Trophoblast cell (in vitro differentiated cells and primary cell): Measurements from ENCODE around the gene PRPF6. TPM values are rescaled to one million over a fixed set of nuclear protein-coding genes. Genes with fewer than 3 reads are reported as not detected.

ENCODE experiments used
- DNase-seq, 2 donors: peaks; one replicate each; pipeline ENCODE4 v3.0.0-alpha.2; 2016
- H2AFZ ChIP-seq: 2 replicates; pipeline ENCODE4 v1.6.1; 2013; ENCODE audit warnings: low read length, moderate library complexity, mild to moderate bottlenecking; ENCODE audit not compliant: insufficient read depth, poor library complexity
- H2AK5ac ChIP-seq: 2 replicates; pipeline ENCODE4 v1.6.1; 2013; ENCODE audit warnings: mild to moderate bottlenecking, low read length
- H2BK120ac ChIP-seq: 2 replicates; pipeline ENCODE4 v1.6.1; 2013; ENCODE audit warnings: low read length, mild to moderate bottlenecking, moderate library complexity; ENCODE audit not compliant: insufficient read depth, poor library complexity
- H2BK12ac ChIP-seq: 2 replicates; pipeline ENCODE4 v1.6.1; 2013; ENCODE audit warnings: mild to moderate bottlenecking, low read length, moderate library complexity
- H2BK5ac ChIP-seq: 2 replicates; pipeline ENCODE4 v1.6.1; 2013; ENCODE audit warnings: low read length, low read depth, moderate library complexity, mild to moderate bottlenecking; ENCODE audit not compliant: poor library complexity
- H3K14ac ChIP-seq: 2 replicates; pipeline ENCODE4 v1.6.1; 2013; ENCODE audit warnings: mild to moderate bottlenecking, low read length
- H3K18ac ChIP-seq: 2 replicates; pipeline ENCODE4 v1.6.1; 2013; ENCODE audit warnings: mild to moderate bottlenecking, low read length
- H3K23ac ChIP-seq: 2 replicates; pipeline ENCODE4 v1.6.1; 2013; ENCODE audit warnings: low read length
- H3K27ac ChIP-seq: 2 replicates; pipeline ENCODE4 v1.5.1; 2013; ENCODE audit warnings: low read depth, mild to moderate bottlenecking, inconsistent platforms, low read length, moderate library complexity
- H3K27me3 ChIP-seq: 2 replicates; pipeline ENCODE4 v1.6.1; 2013; ENCODE audit warnings: inconsistent platforms, mild to moderate bottlenecking, low read length, moderate library complexity; ENCODE audit not compliant: insufficient read depth
- H3K36me3 ChIP-seq, 2 experiments: 1 replicate in 1 of 2; 2 replicates in 1 of 2; pipeline ENCODE4 v1.6.1; 2013; ENCODE audit warnings: low read length in 2 of 2, mild to moderate bottlenecking in 2 of 2, moderate library complexity in 1 of 2; ENCODE audit not compliant: insufficient read depth in 2 of 2, control insufficient read depth in 1 of 2
- H3K4ac ChIP-seq: 2 replicates; pipeline ENCODE4 v1.6.1; 2013; ENCODE audit warnings: low read depth, mild to moderate bottlenecking, low read length, moderate library complexity
- H3K4me1 ChIP-seq, 2 experiments: 1 replicate in 1 of 2; 2 replicates in 1 of 2; pipeline ENCODE4 v1.6.1; 2013; ENCODE audit warnings: low read length in 2 of 2, mild to moderate bottlenecking in 2 of 2, moderate library complexity in 1 of 2; ENCODE audit not compliant: insufficient read depth in 2 of 2, control insufficient read depth in 1 of 2
- H3K4me2 ChIP-seq: 2 replicates; pipeline ENCODE4 v1.6.1; 2013; ENCODE audit warnings: inconsistent platforms, mild to moderate bottlenecking, low read length, moderate library complexity
- H3K4me3 ChIP-seq: 2 replicates; pipeline ENCODE4 v1.5.1; 2013; ENCODE audit warnings: mild to moderate bottlenecking, low read depth, low read length, inconsistent platforms
- H3K79me1 ChIP-seq: one replicate; pipeline ENCODE4 v1.6.1; 2013; ENCODE audit warnings: low read length
- H3K79me2 ChIP-seq: 2 replicates; pipeline ENCODE4 v1.6.1; 2013; ENCODE audit warnings: low read length, mild to moderate bottlenecking; ENCODE audit not compliant: control insufficient read depth, insufficient read depth, poor library complexity
- H3K9ac ChIP-seq: 2 replicates; pipeline ENCODE4 v1.6.1; 2013; ENCODE audit warnings: mild to moderate bottlenecking, low read length
- H3K9me3 ChIP-seq: 2 replicates; pipeline ENCODE4 v1.6.1; 2013; ENCODE audit warnings: low read depth, mild to moderate bottlenecking, control low read depth, inconsistent platforms, low read length; ENCODE audit not compliant: insufficient read depth
- H4K12ac ChIP-seq: 2 replicates; pipeline ENCODE4 v1.6.1; 2013; ENCODE audit warnings: low read depth, mild to moderate bottlenecking, low read length, moderate library complexity
- H4K8ac ChIP-seq: 2 replicates; pipeline ENCODE4 v1.6.1; 2013; ENCODE audit warnings: low read depth, mild to moderate bottlenecking, low read length, moderate library complexity
- H4K91ac ChIP-seq: one replicate; pipeline ENCODE4 v1.6.1; 2013; ENCODE audit warnings: low read depth, mild to moderate bottlenecking, low read length, moderate library complexity
- WGBS: extraction: QIAGEN DNeasy Blood & Tissue Kit; methylation state at CpG from one replicate; pipeline ENCODE4 v1.1.7; 2013; ENCODE audit warnings: missing lambda C conversion rate; ENCODE audit not compliant: insufficient read length, insufficient coverage; ENCODE audit errors: extremely low coverage; 5-methylcytosine and 5-hydroxymethylcytosine counted together
- polyA plus RNA-seq: library from polyadenylated mRNA; stranded (reverse); fragments of 200-250 nt; gene quantifications from 2 replicates; pipeline ENCODE4 v1.2.3, GENCODE V29; 2013

The PRPF6 gene, protein sequence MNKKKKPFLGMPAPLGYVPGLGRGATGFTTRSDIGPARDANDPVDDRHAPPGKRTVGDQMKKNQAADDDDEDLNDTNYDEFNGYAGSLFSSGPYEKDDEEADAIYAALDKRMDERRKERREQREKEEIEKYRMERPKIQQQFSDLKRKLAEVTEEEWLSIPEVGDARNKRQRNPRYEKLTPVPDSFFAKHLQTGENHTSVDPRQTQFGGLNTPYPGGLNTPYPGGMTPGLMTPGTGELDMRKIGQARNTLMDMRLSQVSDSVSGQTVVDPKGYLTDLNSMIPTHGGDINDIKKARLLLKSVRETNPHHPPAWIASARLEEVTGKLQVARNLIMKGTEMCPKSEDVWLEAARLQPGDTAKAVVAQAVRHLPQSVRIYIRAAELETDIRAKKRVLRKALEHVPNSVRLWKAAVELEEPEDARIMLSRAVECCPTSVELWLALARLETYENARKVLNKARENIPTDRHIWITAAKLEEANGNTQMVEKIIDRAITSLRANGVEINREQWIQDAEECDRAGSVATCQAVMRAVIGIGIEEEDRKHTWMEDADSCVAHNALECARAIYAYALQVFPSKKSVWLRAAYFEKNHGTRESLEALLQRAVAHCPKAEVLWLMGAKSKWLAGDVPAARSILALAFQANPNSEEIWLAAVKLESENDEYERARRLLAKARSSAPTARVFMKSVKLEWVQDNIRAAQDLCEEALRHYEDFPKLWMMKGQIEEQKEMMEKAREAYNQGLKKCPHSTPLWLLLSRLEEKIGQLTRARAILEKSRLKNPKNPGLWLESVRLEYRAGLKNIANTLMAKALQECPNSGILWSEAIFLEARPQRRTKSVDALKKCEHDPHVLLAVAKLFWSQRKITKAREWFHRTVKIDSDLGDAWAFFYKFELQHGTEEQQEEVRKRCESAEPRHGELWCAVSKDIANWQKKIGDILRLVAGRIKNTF
- 45.4 and 45.8 TPM in 2 replicates for polyA plus RNA-seq

DNA sequence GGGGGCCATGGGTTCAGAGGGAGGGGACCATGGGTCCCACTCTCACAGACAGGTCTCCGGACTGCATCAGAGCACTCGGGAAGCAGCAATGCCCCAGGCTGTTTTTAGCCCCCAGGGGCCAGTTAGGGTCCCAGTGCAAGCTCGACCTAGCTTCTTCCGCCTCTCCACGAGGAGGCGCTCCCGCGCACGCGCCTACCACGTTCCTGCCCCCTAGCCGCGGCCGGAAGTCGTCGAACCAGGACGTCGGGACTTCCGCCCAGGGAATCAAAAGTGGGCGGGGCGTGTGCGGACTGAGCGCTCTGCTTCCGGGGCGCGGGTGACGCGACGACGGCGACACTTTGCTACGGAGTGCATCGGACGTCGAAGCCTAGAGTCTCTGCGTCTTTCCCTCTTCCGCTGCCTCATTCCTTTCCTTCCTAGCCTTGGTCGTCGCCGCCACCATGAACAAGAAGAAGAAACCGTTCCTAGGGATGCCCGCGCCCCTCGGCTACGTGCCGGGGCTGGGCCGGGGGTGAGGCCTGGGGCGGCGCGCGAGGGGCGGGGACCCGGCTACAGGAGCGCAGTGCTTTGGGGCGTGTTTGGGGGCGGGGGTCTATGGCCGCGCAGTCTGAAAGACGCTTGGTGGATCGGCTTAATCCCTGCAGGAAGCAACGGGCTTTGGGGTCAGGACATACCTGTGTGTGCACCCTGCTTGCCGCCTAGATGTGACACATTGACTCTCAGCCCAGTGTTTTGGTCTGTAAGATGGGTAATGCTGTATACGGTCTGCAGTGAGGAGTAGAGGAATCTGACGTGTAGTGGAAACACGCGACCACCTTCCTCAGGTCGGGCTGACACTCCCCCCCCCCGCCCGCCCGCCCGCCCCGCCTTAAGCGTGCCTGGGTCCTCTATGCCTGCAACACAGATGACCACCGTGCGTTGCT lies at the start of gene PRPF6:
Gene PRPF6 (plus strand): TSS at position 327 of the 923 bp plus-strand sequence. CDS start 114 bp downstream, at position 441.
- Histone ChIP-seq H3K79me1 (peaks cover 10% of the 10 kb centered on the region), H3K9me3 (no peaks in the 10 kb centered on the region), H3K4ac (peak within 1 kb of the TSS; percentile 46), H4K12ac (peak within 1 kb of the TSS; percentile 79), H2AK5ac (peak within 1 kb of the TSS; percentile 71), H2BK12ac (no peak within 1 kb of the TSS), H2BK5ac (no peak within 1 kb of the TSS), H2BK120ac (peak within 1 kb of the TSS; percentile 23), H4K91ac (peak within 1 kb of the TSS; percentile 86), H3K18ac (peak within 1 kb of the TSS; percentile 71), H2AFZ (peak within 1 kb of the TSS; percentile 69), H3K4me3 (peak within 1 kb of the TSS; percentile 83), H3K4me2 (peak within 1 kb of the TSS; percentile 91), H4K8ac (peak within 1 kb of the TSS; percentile 96), H3K27me3 (no peaks in the 10 kb centered on the region), H3K14ac (peak within 1 kb of the TSS; percentile 80), H3K23ac (no peak within 1 kb of the TSS), H3K36me3 (peaks cover 16 to 23% of the 10 kb centered on the region in 2 experiments), H3K27ac (peak within 1 kb of the TSS; percentile 62), H3K4me1 (peaks cover 15 to 22% of the 10 kb centered on the region in 2 experiments), H3K79me2 (peaks cover 6% of the 10 kb centered on the region), H3K9ac (peak within 1 kb of the TSS; percentile 72)
- no CpG with 5 or more reads among the region's 75 CpGs for WGBS
- DNase-seq = peak; percentile 94 to 98

GRCh38 chr20:63931735-63932134 lies 49.2 kb upstream of the PRPF6 start:
- Histone ChIP-seq H3K23ac (no peak overlapping the region), H3K4me2 (no peak overlapping the region), H4K8ac (no peak overlapping the region), H2BK120ac (no peak overlapping the region), H3K14ac (no peak overlapping the region), H2BK5ac (no peak overlapping the region), H3K36me3 (peaks cover 75 to 79% of the 10 kb centered on the region in 2 experiments), H2BK12ac (no peak overlapping the region), H3K18ac (no peak overlapping the region), H3K4me1 (no peaks in the 10 kb centered on the region), H3K4ac (no peak overlapping the region), H3K27ac (no peak overlapping the region), H2AK5ac (no peak overlapping the region), H3K79me2 (no peaks in the 10 kb centered on the region), H3K9ac (no peak overlapping the region), H2AFZ (no peak overlapping the region), H3K27me3 (no peaks in the 10 kb centered on the region), H3K79me1 (no peaks in the 10 kb centered on the region), H3K9me3 (peaks cover 3% of the 10 kb centered on the region), H4K12ac (no peak overlapping the region), H4K91ac (no peak overlapping the region), H3K4me3 (no peak overlapping the region)
- WGBS = no CpG with 5 or more reads among the region's 19 CpGs
- DNase-seq = no peak

- Histone ChIP-seq H2AFZ (no peak overlapping the region), H4K12ac (no peak overlapping the region), H2BK120ac (no peak overlapping the region), H3K9ac (no peak overlapping the region), H3K27ac (no peak overlapping the region), H3K79me2 (no peaks in the 10 kb centered on the region), H3K4me2 (no peak overlapping the region), H3K36me3 (peaks cover 75 to 76% of the 10 kb centered on the region in 2 experiments), H3K14ac (no peak overlapping the region), H3K79me1 (no peaks in the 10 kb centered on the region), H3K23ac (no peak overlapping the region), H3K4me1 (no peaks in the 10 kb centered on the region), H2BK12ac (no peak overlapping the region), H3K4me3 (no peak overlapping the region), H3K9me3 (peaks cover 3% of the 10 kb centered on the region), H3K27me3 (no peaks in the 10 kb centered on the region), H3K18ac (no peak overlapping the region), H2BK5ac (no peak overlapping the region), H4K91ac (no peak overlapping the region), H3K4ac (peak overlapping the region; percentile 12), H4K8ac (no peak overlapping the region), H2AK5ac (no peak overlapping the region)
- DNase-seq = no peak
- no CpG with 5 or more reads among the region's 17 CpGs for WGBS
Measured at GRCh38 chr20:63932606-63933160, 48.2 kb upstream of the PRPF6 start.
